Mucosa of descending colon (tissue), 3 donors: ENCODE data around the gene ATP5F1D. TPM values are rescaled to one million over a fixed set of nuclear protein-coding genes. Genes with fewer than 3 reads are reported as not detected.
A peak's percentile ranks its signal among the peaks of the same experiment; 100 is the strongest.

ENCODE experiments used
- ATAC-seq: fragments of 200-7000 bp; cut with Tn5 transposase; one replicate; pipeline ENCODE4 v1.9.1; 2020; ENCODE audit warnings: mild to moderate bottlenecking, moderate library complexity
- DNase-seq, 3 donors: peaks; one replicate each; pipeline ENCODE4 v3.0.0-alpha.2; 2020
- H3K36me3 ChIP-seq: fragments of 200-600 bp; one replicate; pipeline ENCODE4 v1.8.0; 2021; ENCODE audit warnings: low read depth, mild to moderate bottlenecking
- H3K4me1 ChIP-seq: fragments of 200-600 bp; one replicate; pipeline ENCODE4 v1.8.0; 2021; ENCODE audit warnings: low read depth, mild to moderate bottlenecking
- H3K4me3 ChIP-seq: fragments of 200-600 bp; one replicate; pipeline ENCODE4 v1.8.0; 2021; ENCODE audit warnings: mild to moderate bottlenecking
- H3K9me3 ChIP-seq: fragments of 200-600 bp; one replicate; pipeline ENCODE4 v1.8.0; 2021; ENCODE audit warnings: mild to moderate bottlenecking
- intact Hi-C, 2 donors: fragments of 100-400 bp; cut with DNase I in 1 of 2; cut with micrococcal nuclease in 1 of 2; formaldehyde crosslinking; loops; one replicate each; pipeline versions ENCODE4 v1.11.0 to v1.11.1; 2022; cut with DNase I, micrococcal nuclease
- total RNA-seq, 3 donors: library from RNA; stranded (reverse); fragmentation: NEBNext Ultra II Directional in 2 of 3; extraction: Animal tissue kit (Norgen Biotek cat#: 25700) in 2 of 3; gene quantifications; one replicate each; pipeline versions ENCODE4 v1.2.1 to v1.2.4, GENCODE V29; 2021 to 2023
- TF ChIP-seq, protein P1 (sequence below): fragments of 200-600 bp; IDR thresholded peaks from one replicate; pipeline ENCODE4 v1.8.0; 2022; ENCODE audit warnings: antibody characterized with exemption, mild to moderate bottlenecking
- donor health status: DM: no; HTN: no; CAD: no; lungs with moderate emphysema.
- donor health status: DM: no; HTN: no; CAD: no.
- donor health status: DM: no; HTN: yes; CAD: no.

The ATP5F1D gene
- total RNA-seq, 3 donors from 2014 or later, result 302 to 391 (median 378) TPM

DNA sequence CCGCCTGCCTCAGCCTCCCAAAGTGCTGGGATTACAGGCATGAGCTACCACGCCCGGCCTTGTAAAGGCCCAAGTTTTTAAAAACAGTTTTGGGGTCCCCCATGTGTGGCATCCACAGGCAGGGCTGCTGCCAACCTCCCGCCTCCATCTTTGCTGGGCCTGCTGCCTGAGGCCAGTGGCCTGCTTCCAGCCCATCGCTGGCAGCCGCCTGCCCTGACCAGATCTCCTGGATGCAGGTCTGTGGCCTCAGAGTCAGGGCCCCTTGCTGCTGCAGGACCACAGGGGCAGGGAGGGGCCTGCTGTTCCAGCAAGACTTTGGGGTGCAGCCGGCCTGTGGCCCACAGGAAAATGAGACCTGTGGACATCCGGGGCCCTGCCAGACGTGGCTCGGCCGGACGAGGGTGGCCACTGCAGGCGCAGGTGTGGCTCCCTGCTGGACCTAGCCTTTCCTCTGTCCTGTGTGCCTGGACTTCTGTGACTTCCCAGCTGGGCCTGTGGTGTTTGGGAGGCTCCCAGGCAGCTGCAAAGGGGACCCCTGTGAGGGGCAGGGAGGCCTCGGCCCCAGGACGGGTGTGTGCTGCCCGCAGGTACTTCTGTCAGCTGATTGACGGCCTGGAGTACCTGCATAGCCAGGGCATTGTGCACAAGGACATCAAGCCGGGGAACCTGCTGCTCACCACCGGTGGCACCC lies 21.6 kb upstream of the ATP5F1D start:
- no peak for DNase-seq
- ATAC-seq, result no peak
- H3K4me3 ChIP-seq, result no peak overlapping the region
- H3K4me1 ChIP-seq, result peaks cover 7% of the 10 kb centered on the region
- no peaks in the 10 kb centered on the region for H3K9me3 ChIP-seq
- TF ChIP-seq, protein P1, sequence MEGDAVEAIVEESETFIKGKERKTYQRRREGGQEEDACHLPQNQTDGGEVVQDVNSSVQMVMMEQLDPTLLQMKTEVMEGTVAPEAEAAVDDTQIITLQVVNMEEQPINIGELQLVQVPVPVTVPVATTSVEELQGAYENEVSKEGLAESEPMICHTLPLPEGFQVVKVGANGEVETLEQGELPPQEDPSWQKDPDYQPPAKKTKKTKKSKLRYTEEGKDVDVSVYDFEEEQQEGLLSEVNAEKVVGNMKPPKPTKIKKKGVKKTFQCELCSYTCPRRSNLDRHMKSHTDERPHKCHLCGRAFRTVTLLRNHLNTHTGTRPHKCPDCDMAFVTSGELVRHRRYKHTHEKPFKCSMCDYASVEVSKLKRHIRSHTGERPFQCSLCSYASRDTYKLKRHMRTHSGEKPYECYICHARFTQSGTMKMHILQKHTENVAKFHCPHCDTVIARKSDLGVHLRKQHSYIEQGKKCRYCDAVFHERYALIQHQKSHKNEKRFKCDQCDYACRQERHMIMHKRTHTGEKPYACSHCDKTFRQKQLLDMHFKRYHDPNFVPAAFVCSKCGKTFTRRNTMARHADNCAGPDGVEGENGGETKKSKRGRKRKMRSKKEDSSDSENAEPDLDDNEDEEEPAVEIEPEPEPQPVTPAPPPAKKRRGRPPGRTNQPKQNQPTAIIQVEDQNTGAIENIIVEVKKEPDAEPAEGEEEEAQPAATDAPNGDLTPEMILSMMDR, result no peak
- H3K36me3 ChIP-seq, result no peaks in the 10 kb centered on the region
- intact Hi-C loops, result no loop called here

GRCh38 chr19:1220477-1220930 lies 21.0 kb upstream of the ATP5F1D start:
- no peaks in the 10 kb centered on the region for H3K9me3 ChIP-seq
- peaks cover 5% of the 10 kb centered on the region for H3K4me1 ChIP-seq
- intact Hi-C loops, result no loop called here
- ATAC-seq (no peak), DNase-seq (no peak)
- TF ChIP-seq, protein P1, result no peak
- H3K36me3 ChIP-seq, result no peaks in the 10 kb centered on the region
- no peak overlapping the region for H3K4me3 ChIP-seq

- Histone ChIP-seq H3K4me1 (peaks cover 5% of the 10 kb centered on the region), H3K4me3 (no peak overlapping the region), H3K9me3 (no peaks in the 10 kb centered on the region), H3K36me3 (no peaks in the 10 kb centered on the region)
- DNase-seq (peak in 2 of 3 donors; percentile 63 to 72), ATAC-seq (peak; percentile 80)
- intact Hi-C loops, result no loop called here
- TF ChIP-seq, protein P1, result peak; percentile 51
These were observed 20.3 kb upstream of the ATP5F1D start for GRCh38 chr19:1220976-1221903.

- DNase-seq (no peak), ATAC-seq (no peak)
- Histone ChIP-seq H3K36me3 (no peaks in the 10 kb centered on the region), H3K4me1 (peaks cover 4% of the 10 kb centered on the region), H3K4me3 (no peak overlapping the region), H3K9me3 (no peaks in the 10 kb centered on the region)
- intact Hi-C loops, result no loop called here
- TF ChIP-seq, protein P1, result no peak
These were observed 19.7 kb upstream of the ATP5F1D start for GRCh38 chr19:1221904-1222255.

- H3K36me3 ChIP-seq, result no peaks in the 10 kb centered on the region
- ATAC-seq (no peak), DNase-seq (no peak)
- H3K4me1 ChIP-seq, result no peaks in the 10 kb centered on the region
- intact Hi-C loops, result no loop called here
- TF ChIP-seq, protein P1, result no peak
- H3K4me3 ChIP-seq, result no peak overlapping the region
- no peaks in the 10 kb centered on the region for H3K9me3 ChIP-seq
These were observed 19.2 kb upstream of the ATP5F1D start for GRCh38 chr19:1222394-1222793.
